Endothelial cell of umbilical vein (primary cell): ENCODE measurements around the gene KPNA2. TPM values are rescaled to one million over a fixed set of nuclear protein-coding genes. Genes with fewer than 3 reads are reported as not detected.
"Not testable (repeated sequence)": the region's sequence is repeated elsewhere in the genome, so short reads cannot be mapped to it uniquely, and the experiment has no call there.

Experiments
- BruUV-seq: library from RNA; stranded (reverse); fragments of 400-500 nt; replicated peaks from 2 replicates; lab custom pipeline; 2021; lab: Mats Ljungman, UMichigan
- CTCF ChIA-PET: fragments of 300-600, 350-600 bp; sonication (Branson Sonifier 250); formaldehyde crosslinking; loops from one replicate; lab custom pipeline; 2021; ENCODE audit warnings: antibody characterized with exemption, inconsistent platforms; lab: Charles Lee
- POLR2A ChIA-PET: fragments of 300-600, 350-600 bp; sonication (Branson Sonifier 250); formaldehyde crosslinking; loops from one replicate; lab custom pipeline; 2021; ENCODE audit warnings: antibody characterized with exemption, inconsistent platforms; lab: Charles Lee
- DNase-seq: peaks from one replicate; pipeline ENCODE4 v3.0.0-alpha.2; 2011; ENCODE audit warnings: low read depth, low spot score
- FAIRE-seq: peaks from 2 replicates; lab custom pipeline; 2011; peaks lifted over from hg19 to GRCh38; lab: Jason Lieb, UNC
- H2AFZ ChIP-seq: 2 replicates; pipeline ENCODE4 v1.6.0; 2012; ENCODE audit warnings: low read depth, low read length, control low read depth, inconsistent platforms
- H3K27ac ChIP-seq: 2 replicates; pipeline ENCODE4 v1.5.1; 2011; ENCODE audit warnings: low read depth, mild to moderate bottlenecking, control low read depth, low read length, moderate library complexity; ENCODE audit not compliant: insufficient read depth
- H3K27me3 ChIP-seq, 2 experiments: 2 replicates each; pipeline versions ENCODE4 v1.6.0 to v1.6.1; 2011; ENCODE audit warnings: low read length in 2 of 2, mixed read lengths in 1 of 2; ENCODE audit not compliant: control insufficient read depth in 2 of 2, insufficient read depth in 2 of 2
- H3K36me3 ChIP-seq, 2 experiments: 2 replicates in 1 of 2; 3 replicates in 1 of 2; pipeline ENCODE4 v1.5.1; 2011; ENCODE audit warnings: low read length in 2 of 2, mild to moderate bottlenecking in 1 of 2, moderate library complexity in 1 of 2; ENCODE audit not compliant: control insufficient read depth in 2 of 2, insufficient read depth in 2 of 2; ENCODE audit errors: extremely low read depth in 1 of 2
- H3K4me1 ChIP-seq: 3 replicates; pipeline ENCODE4 v1.5.1; 2011; ENCODE audit warnings: mild to moderate bottlenecking, low read length; ENCODE audit not compliant: control insufficient read depth, insufficient read depth; ENCODE audit errors: extremely low read depth
- H3K4me2 ChIP-seq: 2 replicates; pipeline ENCODE4 v1.6.1; 2011; ENCODE audit warnings: low read length, control low read depth, mixed read lengths; ENCODE audit not compliant: insufficient read depth
- H3K4me3 ChIP-seq, 3 experiments: fragments of 200-600 bp in 1 of 3; sonication (generic), shearing (Covaris generic) in 1 of 3; replicated peaks in 1 of 3; 2 replicates each; pipeline ENCODE4 v1.5.1; 2011 to 2016; ENCODE audit warnings: control low read depth in 3 of 3, low read length in 3 of 3, mild to moderate bottlenecking in 2 of 3, inconsistent platforms in 1 of 3, low read depth in 1 of 3, moderate library complexity in 1 of 3; ENCODE audit not compliant: insufficient read depth in 1 of 3
- H3K79me2 ChIP-seq: 2 replicates; pipeline ENCODE4 v1.6.0; 2012; ENCODE audit warnings: low read length, inconsistent platforms; ENCODE audit not compliant: control insufficient read depth, insufficient read depth
- H3K9ac ChIP-seq: replicated peaks from 2 replicates; pipeline ENCODE3; 2011; ENCODE audit warnings: low read length, control low read depth; ENCODE audit not compliant: insufficient read depth; ENCODE audit errors: extremely low read depth
- H3K9me1 ChIP-seq: replicated peaks from 3 replicates; pipeline ENCODE4 v1.6.0; 2011; ENCODE audit warnings: mild to moderate bottlenecking, low read length; ENCODE audit not compliant: control insufficient read depth, insufficient read depth; ENCODE audit errors: extremely low read depth
- H3K9me3 ChIP-seq: replicated peaks from 2 replicates; pipeline ENCODE4 v1.5.1; 2012; ENCODE audit warnings: low read length, inconsistent platforms; ENCODE audit not compliant: control insufficient read depth, insufficient read depth
- H4K20me1 ChIP-seq: replicated peaks from 2 replicates; pipeline ENCODE3; 2011; ENCODE audit warnings: mild to moderate bottlenecking, low read length; ENCODE audit not compliant: control insufficient read depth, insufficient read depth; ENCODE audit errors: extremely low read depth
- FOS ChIP-seq: IDR thresholded peaks from 2 replicates; pipeline ENCODE4 v1.6.1; 2011; ENCODE audit warnings: mild to moderate bottlenecking, low read length, moderate library complexity, borderline replicate concordance; ENCODE audit not compliant: insufficient read depth
- GATA2 ChIP-seq: IDR thresholded peaks from 2 replicates; pipeline ENCODE4 v1.7.0; 2011; ENCODE audit warnings: low read depth, mild to moderate bottlenecking, moderate library complexity, mixed read lengths, low read length; ENCODE audit not compliant: insufficient read length, insufficient read depth
- POLR2AphosphoS5 ChIP-seq: IDR thresholded peaks from 2 replicates; pipeline ENCODE4 v1.6.1; 2012; ENCODE audit warnings: low read depth, mild to moderate bottlenecking, control low read depth, low read length, moderate library complexity; ENCODE audit not compliant: insufficient read depth
- dilution Hi-C: fragments of 300-500 bp; cut with MboI; formaldehyde crosslinking; loops from one replicate; pipeline ENCODE4 v1.15.0; 2019; ENCODE audit warnings: low sequenced_read_pairs; ENCODE audit not compliant: extremely low pct_ligation_motif_present
- intact Hi-C: fragments of 100-400 bp; cut with micrococcal nuclease; formaldehyde crosslinking; loops from one replicate; pipeline ENCODE4 v1.10.0; 2022
- polyA plus RNA-seq, 4 experiments: library from polyadenylated mRNA; depleted of rRNA in 3 of 4; stranded (reverse) in 3 of 4; unstranded in 1 of 4; fragments of >200 nt; gene quantifications; 2 replicates each; pipeline versions ENCODE4 v1.2.1 to v1.2.3, GENCODE V29; 2011 to 2012; ENCODE audit warnings: missing spikeins in 1 of 4
- total RNA-seq: library from RNA; stranded (reverse); gene quantifications from 2 replicates; pipeline ENCODE4 v1.2.3, GENCODE V29; 2021
- TF ChIP-seq, protein P1 (sequence below), 2 donors: IDR thresholded peaks; 1 replicate in 1 of 2; 2 replicates in 1 of 2; pipeline ENCODE4 v1.5.1; 2011; ENCODE audit warnings: low read length in 2 of 2, mild to moderate bottlenecking in 2 of 2, moderate library complexity in 2 of 2, control low read depth in 1 of 2, inconsistent platforms in 1 of 2, low read depth in 1 of 2; ENCODE audit not compliant: insufficient read depth in 1 of 2; ENCODE audit errors: extremely low read depth in 1 of 2

The KPNA2 gene
- total and polyA plus RNA-seq, 2 donors (not counting 3 experiments of a cell fraction or from before 2014, with no cell fraction given): 252 to 382 TPM

DNA sequence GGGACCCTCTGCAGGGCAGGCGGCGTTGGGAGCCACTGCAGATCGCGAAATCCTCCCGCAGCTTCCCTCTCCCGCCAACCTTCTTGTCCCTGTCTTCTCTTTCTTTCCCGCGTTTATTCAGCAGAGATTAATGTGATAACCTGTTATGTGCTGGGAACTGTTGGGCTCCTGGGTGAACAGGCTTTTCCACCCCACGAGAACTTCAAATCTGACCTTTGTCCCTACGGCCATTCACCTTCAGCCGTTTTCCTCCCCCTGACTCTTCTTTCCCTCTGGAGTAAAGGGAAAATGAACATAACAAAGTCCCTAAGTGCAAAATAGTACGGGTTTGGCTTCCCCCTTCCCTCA, 15.2 kb upstream of the KPNA2 start:
- DNase-seq: peak; percentile 29
- TF ChIP-seq FOS (no peak), GATA2 (no peak), POLR2AphosphoS5 (no peak)
- TF ChIP-seq, protein P1, sequence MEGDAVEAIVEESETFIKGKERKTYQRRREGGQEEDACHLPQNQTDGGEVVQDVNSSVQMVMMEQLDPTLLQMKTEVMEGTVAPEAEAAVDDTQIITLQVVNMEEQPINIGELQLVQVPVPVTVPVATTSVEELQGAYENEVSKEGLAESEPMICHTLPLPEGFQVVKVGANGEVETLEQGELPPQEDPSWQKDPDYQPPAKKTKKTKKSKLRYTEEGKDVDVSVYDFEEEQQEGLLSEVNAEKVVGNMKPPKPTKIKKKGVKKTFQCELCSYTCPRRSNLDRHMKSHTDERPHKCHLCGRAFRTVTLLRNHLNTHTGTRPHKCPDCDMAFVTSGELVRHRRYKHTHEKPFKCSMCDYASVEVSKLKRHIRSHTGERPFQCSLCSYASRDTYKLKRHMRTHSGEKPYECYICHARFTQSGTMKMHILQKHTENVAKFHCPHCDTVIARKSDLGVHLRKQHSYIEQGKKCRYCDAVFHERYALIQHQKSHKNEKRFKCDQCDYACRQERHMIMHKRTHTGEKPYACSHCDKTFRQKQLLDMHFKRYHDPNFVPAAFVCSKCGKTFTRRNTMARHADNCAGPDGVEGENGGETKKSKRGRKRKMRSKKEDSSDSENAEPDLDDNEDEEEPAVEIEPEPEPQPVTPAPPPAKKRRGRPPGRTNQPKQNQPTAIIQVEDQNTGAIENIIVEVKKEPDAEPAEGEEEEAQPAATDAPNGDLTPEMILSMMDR (IDR thresholded peaks at IDR 0.05; ENCODE audit: extremely low read depth in 1 of 2, insufficient read depth in 1 of 2, low read depth in 1 of 2, low read length in 2 of 2): no peak
- CTCF ChIA-PET: interaction anchor here (0.8 to 1.7 kb wide), 9 partner anchors 9 to 437 kb away, joined by 3 to 13 read pairs (median 7); partner anchors contain the start of genes C17orf58, KPNA2 and WIPI1

DNA sequence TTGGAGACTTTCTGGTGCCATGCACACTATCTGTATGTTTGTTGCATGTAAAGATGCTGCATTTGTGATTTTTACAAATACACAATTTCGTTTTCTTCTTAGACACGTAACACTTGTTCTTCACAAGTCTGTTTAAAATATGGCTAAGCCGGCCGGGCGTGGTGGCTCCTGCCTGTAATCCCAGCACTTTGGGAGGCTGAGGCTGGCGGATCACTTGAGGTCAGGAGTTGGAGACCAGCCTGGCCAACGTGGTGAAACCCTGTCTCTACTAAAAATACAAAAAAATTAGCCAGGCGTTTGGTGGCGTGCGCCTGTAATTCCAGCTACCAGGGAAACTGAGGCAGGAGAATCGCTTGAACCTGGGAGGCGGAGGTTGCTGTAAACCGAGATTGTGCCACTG, 14.7 kb upstream of the KPNA2 start:
- H3K4me2 ChIP-seq: peak overlapping the region; percentile 69
- H3K27ac ChIP-seq, DNase-seq, H3K9me1 ChIP-seq, H3K4me1 ChIP-seq, H4K20me1 ChIP-seq, H3K9ac ChIP-seq, dilution Hi-C loops, H3K79me2 ChIP-seq, H3K36me3 ChIP-seq, H3K9me3 ChIP-seq, FAIRE-seq, POLR2A ChIA-PET, BruUV-seq, H3K27me3 ChIP-seq: not testable (repeated sequence)
- CTCF ChIA-PET: interaction anchor here (1.1 to 1.7 kb wide), 4 partner anchors 9 to 26 kb away, joined by 3 to 13 read pairs (median 5); partner anchors contain the start of gene C17orf58
- H2AFZ ChIP-seq: peak overlapping the region; percentile 87
- intact Hi-C loops: loop anchor here (1.0 kb wide), 3 partner anchors 15 to 33 kb away; partner anchors contain the start of gene KPNA2
- H3K4me3 ChIP-seq: peak overlapping the region in 1 of 3 experiments; percentile 54

More for the DNA sequence above, 15.2 kb upstream of the KPNA2 start:
- H2AFZ ChIP-seq: peak overlapping the region; percentile 87
- no peaks in the 10 kb centered on the region for H3K9me3 ChIP-seq
- no peaks in the 10 kb centered on the region for H3K79me2 ChIP-seq
- intact Hi-C loops: loop anchor here (1.0 kb wide), 3 partner anchors 15 to 33 kb away; partner anchors contain the start of gene KPNA2
- no peaks in the 10 kb centered on the region for H3K36me3 ChIP-seq
- peak overlapping the region; percentile 69 for H3K4me2 ChIP-seq
- H3K27ac ChIP-seq: peak overlapping the region; percentile 25
- H3K4me1 ChIP-seq: peaks cover 7% of the 10 kb centered on the region
- BruUV-seq: TSS peak; percentile 36
- dilution Hi-C loops: no loop called here
- POLR2A ChIA-PET: no interaction called here
- H3K9ac ChIP-seq: peak overlapping the region; percentile 61
- no peaks in the 10 kb centered on the region for H4K20me1 ChIP-seq
- no peaks in the 10 kb centered on the region for H3K9me1 ChIP-seq
- FAIRE-seq: no peak
- H3K4me3 ChIP-seq: peak overlapping the region; percentile 37 to 54 (median 38)
- peaks cover 0 to 3% of the 10 kb centered on the region in 2 experiments for H3K27me3 ChIP-seq
